K562 (cell line): ENCODE data around the gene EXT2. TPM values are rescaled to one million over a fixed set of nuclear protein-coding genes. Genes with fewer than 3 reads are reported as not detected.

Experiments used
- CEBPG ChIP-seq, 3 experiments: fragments of 200-800 bp in 1 of 3; sonication (Bioruptor generic) in 1 of 3; sonication (generic) in 1 of 3; formaldehyde crosslinking in 1 of 3; IDR thresholded peaks in 2 of 3; conservative IDR thresholded peaks in 1 of 3; 2 replicates each; pipeline versions ENCODE4 v1.6.1 to v1.8.0; 2016 to 2022; ENCODE audit warnings: missing compliant biosample characterization in 2 of 3, missing genetic modification characterization in 2 of 3, mild to moderate bottlenecking in 1 of 3, missing genetic modification reagents in 1 of 3
- TFAP4 ChIP-seq: sonication (generic); formaldehyde crosslinking; IDR thresholded peaks from 2 replicates; pipeline ENCODE4 v1.8.0; 2022; ENCODE audit warnings: missing genetic modification reagents, mild to moderate bottlenecking, moderate library complexity, borderline replicate concordance
- polyA plus RNA-seq, 8 experiments: library from polyadenylated mRNA; depleted of rRNA in 4 of 8; stranded (reverse) in 5 of 8; unstranded in 3 of 8; fragments of >200 nt; fragmentation: Nextera tagmentation in 2 of 8; fragmentation: Illumina TruSeq in 1 of 8; extraction: Ambion mirVana in 2 of 8; extraction: Trizol in 1 of 8; gene quantifications; 2 replicates each; pipeline versions ENCODE4 v1.2.1 to v1.2.3, GENCODE V29; 2011 to 2014; ENCODE audit warnings: inconsistent platforms in 1 of 8, missing spikeins in 1 of 8
- total RNA-seq, 7 experiments: library from RNA; depleted of rRNA in 6 of 7; stranded (reverse); fragments of >200 nt in 6 of 7; fragmentation: Illumina TruSeq in 2 of 7; extraction: Trizol in 2 of 7; gene quantifications; 2 replicates each; pipeline versions ENCODE4 v1.2.1 to v1.2.3, GENCODE V29; 2011 to 2021; ENCODE audit warnings: low replicate concordance in 1 of 7
- TF ChIP-seq, protein P1 (sequence below): fragments of 150-350 bp; IDR thresholded peaks from 2 replicates; pipeline ENCODE4 v1.6.1; 2014; ENCODE audit warnings: low read depth, mild to moderate bottlenecking, low read length, borderline replicate concordance

EXT2 gene
- total and polyA plus RNA-seq, 9 of the 15 experiments (the other 6 are each of a cell fraction or from before 2014, with no cell fraction given): 7.5 to 52.1 (median 38.1) TPM

DNA sequence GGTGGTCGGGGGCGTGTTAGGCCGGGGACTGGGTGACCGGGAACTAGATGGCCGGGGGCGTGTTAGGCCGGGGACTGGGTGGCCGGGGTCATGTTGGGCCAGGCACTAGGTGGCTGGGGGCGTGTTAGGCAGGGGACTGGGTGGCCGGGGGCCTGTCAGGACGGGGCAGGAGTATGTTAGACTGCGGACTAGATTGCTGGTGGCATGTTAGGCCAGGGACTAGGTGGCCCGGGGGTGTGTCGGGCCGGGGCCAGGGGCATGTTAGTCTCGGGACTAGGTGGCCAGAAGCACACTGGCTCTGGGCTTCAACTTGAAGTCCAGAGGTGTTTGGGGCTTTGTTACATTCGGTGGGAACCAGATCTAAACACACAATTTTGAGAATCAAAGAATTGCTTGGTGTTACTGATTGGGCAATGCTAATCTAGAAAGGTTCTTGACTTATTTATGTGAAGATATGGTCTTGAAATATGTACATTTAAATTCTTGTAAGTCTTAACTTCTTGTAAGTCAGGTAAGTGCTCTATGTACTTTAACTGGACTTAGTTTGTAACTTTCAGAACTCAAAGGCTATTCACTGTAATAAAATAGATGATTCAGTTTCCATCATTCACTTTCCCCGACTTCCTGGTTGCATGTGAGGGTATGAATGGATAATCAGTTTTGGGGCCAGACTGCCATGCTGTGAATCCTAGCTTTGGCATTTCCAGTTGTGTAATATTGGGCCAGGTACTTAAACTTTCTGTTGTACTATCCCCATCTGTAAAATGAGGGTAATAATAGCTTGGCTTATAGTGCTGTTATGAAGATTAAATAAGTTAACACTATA, 1.1 kb downstream of the EXT2 start (continued):
- TF ChIP-seq TFAP4 (CRISPR knock-in tag) (0 out of 2 replicates have a peak, but pooled peaks have one; percentile 1), CEBPG (CRISPR knock-in tag; IDR thresholded peaks at IDR 0.05) (no peak), CEBPG (tag; conservative IDR thresholded peaks at IDR 0.05 in 1 of 2, IDR thresholded peaks at IDR 0.05 in 1 of 2) (peak; percentile 34 to 64; a peak in 3 of 4 replicates)
- TF ChIP-seq, protein P1, sequence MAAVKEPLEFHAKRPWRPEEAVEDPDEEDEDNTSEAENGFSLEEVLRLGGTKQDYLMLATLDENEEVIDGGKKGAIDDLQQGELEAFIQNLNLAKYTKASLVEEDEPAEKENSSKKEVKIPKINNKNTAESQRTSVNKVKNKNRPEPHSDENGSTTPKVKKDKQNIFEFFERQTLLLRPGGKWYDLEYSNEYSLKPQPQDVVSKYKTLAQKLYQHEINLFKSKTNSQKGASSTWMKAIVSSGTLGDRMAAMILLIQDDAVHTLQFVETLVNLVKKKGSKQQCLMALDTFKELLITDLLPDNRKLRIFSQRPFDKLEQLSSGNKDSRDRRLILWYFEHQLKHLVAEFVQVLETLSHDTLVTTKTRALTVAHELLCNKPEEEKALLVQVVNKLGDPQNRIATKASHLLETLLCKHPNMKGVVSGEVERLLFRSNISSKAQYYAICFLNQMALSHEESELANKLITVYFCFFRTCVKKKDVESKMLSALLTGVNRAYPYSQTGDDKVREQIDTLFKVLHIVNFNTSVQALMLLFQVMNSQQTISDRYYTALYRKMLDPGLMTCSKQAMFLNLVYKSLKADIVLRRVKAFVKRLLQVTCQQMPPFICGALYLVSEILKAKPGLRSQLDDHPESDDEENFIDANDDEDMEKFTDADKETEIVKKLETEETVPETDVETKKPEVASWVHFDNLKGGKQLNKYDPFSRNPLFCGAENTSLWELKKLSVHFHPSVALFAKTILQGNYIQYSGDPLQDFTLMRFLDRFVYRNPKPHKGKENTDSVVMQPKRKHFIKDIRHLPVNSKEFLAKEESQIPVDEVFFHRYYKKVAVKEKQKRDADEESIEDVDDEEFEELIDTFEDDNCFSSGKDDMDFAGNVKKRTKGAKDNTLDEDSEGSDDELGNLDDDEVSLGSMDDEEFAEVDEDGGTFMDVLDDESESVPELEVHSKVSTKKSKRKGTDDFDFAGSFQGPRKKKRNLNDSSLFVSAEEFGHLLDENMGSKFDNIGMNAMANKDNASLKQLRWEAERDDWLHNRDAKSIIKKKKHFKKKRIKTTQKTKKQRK: no peak
- TF ChIP-seq, all 486 proteins: peak for 8
